Measurements from ENCODE around the gene PYHIN1.

DNA sequence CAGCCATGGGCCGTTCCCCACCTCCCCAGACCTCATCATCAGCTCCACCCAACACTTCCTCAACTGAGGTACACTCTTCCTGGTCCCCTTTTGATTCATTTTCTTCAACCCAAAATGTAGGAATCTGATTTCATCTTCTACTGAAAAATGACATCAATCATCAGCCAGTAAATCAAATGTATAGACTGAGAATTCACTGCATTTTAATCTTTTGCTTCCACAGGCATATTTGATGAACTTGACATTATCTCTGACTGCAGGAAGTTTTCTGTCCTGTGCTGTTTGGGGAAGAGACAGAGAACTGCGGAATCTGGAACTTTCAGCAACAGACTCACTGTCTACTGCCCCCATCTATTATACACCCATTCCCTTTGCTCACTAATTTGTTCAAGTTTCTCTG, 7.8 kb downstream of the PYHIN1 start:
- TF ChIP-seq POLR2AphosphoS5 (IDR thresholded peaks at IDR 0.05) (no peak), POLR2A (IDR thresholded peaks at IDR 0.05) (no peak)
- TF ChIP-seq, protein P1, sequence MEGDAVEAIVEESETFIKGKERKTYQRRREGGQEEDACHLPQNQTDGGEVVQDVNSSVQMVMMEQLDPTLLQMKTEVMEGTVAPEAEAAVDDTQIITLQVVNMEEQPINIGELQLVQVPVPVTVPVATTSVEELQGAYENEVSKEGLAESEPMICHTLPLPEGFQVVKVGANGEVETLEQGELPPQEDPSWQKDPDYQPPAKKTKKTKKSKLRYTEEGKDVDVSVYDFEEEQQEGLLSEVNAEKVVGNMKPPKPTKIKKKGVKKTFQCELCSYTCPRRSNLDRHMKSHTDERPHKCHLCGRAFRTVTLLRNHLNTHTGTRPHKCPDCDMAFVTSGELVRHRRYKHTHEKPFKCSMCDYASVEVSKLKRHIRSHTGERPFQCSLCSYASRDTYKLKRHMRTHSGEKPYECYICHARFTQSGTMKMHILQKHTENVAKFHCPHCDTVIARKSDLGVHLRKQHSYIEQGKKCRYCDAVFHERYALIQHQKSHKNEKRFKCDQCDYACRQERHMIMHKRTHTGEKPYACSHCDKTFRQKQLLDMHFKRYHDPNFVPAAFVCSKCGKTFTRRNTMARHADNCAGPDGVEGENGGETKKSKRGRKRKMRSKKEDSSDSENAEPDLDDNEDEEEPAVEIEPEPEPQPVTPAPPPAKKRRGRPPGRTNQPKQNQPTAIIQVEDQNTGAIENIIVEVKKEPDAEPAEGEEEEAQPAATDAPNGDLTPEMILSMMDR (IDR thresholded peaks at IDR 0.05), result no peak
